ENCODE results near the gene CALHM3.

Gene CALHM3

DNA sequence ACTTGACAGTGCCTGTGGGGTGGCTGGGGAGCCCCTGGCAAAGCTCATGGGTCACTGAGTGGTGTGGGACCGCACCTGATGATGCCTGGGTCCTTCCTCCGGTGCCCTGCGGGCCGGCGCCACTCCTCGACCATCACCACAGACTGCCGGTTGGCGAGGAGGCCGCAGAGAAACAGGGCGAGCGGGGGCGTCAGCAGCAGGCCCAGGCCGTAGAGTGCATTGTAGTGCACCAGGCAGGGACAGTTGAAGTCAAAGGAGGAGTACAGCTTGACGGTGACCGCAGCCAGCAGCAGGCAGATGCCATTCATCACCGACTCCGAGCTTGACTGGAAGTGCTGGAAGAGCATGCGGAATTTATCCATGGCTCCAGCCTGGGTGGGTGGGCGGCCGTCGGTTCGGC, 369 bp downstream of the CALHM3 start:
- H3K4me3 ChIP-seq (ENCODE audit: low read depth, low read length) = no peak overlapping the region
- TF ChIP-seq, protein P1, sequence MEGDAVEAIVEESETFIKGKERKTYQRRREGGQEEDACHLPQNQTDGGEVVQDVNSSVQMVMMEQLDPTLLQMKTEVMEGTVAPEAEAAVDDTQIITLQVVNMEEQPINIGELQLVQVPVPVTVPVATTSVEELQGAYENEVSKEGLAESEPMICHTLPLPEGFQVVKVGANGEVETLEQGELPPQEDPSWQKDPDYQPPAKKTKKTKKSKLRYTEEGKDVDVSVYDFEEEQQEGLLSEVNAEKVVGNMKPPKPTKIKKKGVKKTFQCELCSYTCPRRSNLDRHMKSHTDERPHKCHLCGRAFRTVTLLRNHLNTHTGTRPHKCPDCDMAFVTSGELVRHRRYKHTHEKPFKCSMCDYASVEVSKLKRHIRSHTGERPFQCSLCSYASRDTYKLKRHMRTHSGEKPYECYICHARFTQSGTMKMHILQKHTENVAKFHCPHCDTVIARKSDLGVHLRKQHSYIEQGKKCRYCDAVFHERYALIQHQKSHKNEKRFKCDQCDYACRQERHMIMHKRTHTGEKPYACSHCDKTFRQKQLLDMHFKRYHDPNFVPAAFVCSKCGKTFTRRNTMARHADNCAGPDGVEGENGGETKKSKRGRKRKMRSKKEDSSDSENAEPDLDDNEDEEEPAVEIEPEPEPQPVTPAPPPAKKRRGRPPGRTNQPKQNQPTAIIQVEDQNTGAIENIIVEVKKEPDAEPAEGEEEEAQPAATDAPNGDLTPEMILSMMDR (IDR thresholded peaks at IDR 0.05; ENCODE audit: low read depth, low read length) = no peak

DNA sequence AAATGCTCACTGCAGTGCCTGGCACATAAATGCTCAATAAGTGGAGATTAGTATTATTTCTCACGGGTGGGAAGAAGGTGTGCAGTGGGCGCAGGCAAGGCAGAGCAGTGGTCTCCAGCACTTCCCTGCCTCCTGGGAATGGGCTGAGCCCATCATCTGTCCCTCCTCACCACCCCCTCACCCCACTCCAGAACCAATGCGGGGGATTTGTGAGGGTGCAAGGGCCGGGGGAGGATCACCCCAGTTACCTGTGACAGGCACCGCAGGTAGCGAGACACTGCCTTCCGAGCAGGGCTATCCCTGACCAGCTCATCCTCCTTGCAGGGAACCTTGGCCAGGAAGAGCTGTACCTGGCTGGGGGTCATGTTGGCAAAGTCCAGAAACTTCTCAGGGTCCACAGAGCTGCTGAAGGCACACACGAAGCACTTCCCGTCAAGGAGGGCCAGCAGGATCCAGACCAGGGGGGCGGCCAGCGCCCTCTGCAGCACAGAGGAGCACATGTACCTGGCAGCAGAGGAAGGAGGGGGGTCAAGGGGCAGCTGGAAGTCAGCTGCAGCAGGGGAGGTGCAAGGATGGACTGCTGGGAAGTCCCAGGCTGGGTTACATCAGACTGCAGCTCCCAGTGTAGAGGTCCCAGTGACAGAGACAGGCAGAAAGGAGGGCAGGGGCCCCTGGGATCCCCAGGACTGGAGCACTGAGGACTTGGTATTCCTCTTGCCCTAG, 2.8 kb downstream of the CALHM3 start:
- no peak overlapping the region for H3K4me3 ChIP-seq (ENCODE audit: low read depth, low read length)
- TF ChIP-seq, protein P1 (IDR thresholded peaks at IDR 0.05; ENCODE audit: low read depth, low read length) = no peak

DNA sequence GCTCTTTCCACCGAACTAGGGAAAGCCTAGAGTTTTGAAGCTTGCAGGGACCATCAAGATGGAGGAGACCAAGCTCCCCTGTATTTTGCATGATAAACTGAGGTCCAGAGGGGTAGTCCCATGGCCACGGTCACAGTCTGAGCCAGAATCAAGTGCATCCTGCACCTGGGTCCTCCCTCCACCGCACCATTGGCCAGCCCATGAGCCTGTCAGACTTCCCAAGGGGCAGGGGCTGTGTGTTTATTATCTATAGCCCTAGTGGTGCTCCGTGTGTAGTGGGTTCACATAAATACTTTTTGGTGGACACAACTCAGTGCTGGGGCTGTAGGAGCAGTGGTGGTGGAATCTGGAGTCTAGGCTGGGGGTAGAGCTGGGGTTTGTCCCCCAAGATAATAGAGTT, 3.6 kb downstream of the CALHM3 start:
- TF ChIP-seq, protein P1 (IDR thresholded peaks at IDR 0.05; ENCODE audit: low read depth, low read length) = no peak
- H3K4me3 ChIP-seq (ENCODE audit: low read depth, low read length) = no peak overlapping the region

DNA sequence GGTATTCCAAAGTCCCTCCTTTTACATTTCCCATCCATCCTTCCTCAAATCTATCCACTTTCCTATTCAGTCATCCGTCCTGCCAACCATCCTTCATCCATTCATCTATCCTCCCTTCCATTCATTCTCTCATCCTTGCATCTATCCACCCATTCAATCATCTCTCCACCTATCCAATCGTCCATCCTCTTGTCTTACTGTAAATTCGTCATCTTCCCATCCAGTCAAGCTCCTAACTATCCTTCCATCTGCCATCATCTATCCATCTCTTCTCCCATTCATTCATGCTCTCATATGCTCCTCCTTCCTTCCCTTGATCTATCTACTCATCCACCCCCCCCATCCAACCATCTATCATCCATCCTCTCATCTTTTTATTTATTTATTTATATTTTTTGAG, 5.0 kb downstream of the CALHM3 start:
- H3K4me3 ChIP-seq (ENCODE audit: low read depth, low read length) = no peak overlapping the region
- TF ChIP-seq, protein P1 (IDR thresholded peaks at IDR 0.05; ENCODE audit: low read depth, low read length) = no peak

DNA sequence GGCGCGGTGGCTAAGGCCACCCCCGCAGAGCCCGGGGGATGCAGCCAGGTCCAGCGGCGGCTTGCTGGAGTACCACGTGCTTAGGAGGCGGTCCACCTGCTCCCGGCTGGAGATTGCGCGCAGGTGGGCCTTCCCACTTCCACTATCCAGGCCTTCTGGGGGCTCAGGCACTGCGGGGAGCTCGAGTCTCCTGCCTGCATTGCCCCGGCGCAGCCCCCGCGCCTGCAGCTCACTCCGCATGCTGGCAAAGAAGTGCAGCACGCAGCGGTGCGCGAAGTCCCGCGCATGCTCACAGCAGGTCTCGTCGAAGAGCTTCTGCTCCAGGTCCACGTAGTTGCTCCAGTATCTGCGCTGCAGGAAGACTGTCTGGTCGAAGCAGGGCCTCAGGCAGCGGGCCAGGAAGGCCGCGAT, 5.8 kb downstream of the CALHM3 start:
- TF ChIP-seq, protein P1 (IDR thresholded peaks at IDR 0.05; ENCODE audit: low read depth, low read length) = no peak
- H3K4me3 ChIP-seq (ENCODE audit: low read depth, low read length) = no peak overlapping the region

DNA sequence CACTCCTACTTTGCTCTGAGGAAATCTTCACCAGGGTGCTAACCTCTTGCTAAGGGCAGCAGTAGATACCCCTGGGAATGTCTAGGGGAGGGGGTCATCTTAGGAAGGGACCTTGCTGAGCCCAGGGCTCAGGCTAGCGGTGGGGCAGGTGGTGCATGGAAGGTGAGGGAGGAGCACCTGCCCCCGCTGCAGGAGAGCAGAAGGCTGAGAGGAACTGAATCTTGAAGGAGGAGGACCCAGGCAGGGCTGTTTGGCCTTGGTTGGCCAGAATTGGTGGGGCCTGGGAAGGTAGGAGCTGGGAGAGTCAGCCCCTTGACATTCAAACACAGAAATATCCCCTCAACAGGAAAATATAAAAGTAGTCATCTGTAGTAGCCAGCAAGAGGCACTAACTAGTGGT, 7.0 kb downstream of the CALHM3 start:
- H3K4me3 ChIP-seq (ENCODE audit: low read depth, low read length) = no peak overlapping the region
- TF ChIP-seq, protein P1 (IDR thresholded peaks at IDR 0.05; ENCODE audit: low read depth, low read length) = no peak

DNA sequence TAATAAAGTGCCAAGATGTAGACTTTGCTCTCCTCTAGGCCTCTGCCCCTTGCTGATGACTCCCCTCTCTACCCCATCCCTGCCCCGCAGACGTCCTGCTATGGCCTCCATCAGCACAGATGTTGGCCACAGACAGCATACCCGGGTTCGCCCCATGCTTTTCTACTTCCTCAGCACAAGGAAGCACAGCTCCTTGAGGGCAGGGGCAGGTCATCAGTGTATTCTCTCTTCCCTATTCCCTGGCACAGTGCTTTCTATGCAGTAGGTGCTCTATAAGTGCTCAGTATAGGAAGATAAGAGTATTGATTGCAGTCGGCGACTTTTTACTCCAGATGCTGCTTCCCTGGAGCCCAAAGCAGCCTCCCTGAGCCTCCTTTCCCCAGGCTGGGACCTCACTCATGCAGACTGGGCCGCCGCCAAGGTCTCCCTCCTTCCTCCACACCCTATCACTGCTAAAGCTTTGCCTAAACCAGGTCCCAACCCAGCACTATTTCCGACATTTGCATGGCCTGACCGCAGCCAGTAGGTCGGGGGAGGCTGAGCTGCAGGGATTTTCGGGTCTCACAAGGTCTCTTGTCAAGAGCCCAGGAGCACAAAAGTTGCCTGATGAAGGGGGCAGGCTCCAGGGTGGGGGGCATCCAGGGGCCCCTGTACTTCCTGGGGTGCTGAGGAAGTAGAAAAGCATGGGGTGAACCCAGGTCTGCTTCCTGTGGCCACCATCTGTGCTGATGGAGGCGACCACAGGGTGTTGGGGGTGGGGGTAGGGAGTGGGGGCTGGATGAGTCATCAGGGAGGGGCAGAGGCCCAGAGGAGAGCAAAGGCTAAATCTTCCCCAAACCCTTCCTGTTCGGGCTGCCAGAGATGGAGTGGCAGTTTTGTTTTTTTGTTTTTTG, 8.0 kb downstream of the CALHM3 start:
- H3K4me3 ChIP-seq (ENCODE audit: low read depth, low read length) = no peak overlapping the region
- TF ChIP-seq, protein P1 (IDR thresholded peaks at IDR 0.05; ENCODE audit: low read depth, low read length) = no peak

Measured in WI38 (cell line).